DND-41 (cell line): ENCODE measurements around the gene SIAE.
A peak's percentile ranks its signal among the peaks of the same experiment; 100 is the strongest.

Experiments
- ATAC-seq: fragments of 200-7000 bp; cut with Tn5 transposase; 3 replicates; pipeline ENCODE4 v1.9.1; 2021; ENCODE audit warnings: low read depth; ENCODE audit not compliant: insufficient read depth
- DNase-seq: peaks from one replicate; pipeline ENCODE4 v3.0.0-alpha.2; 2020
- H2AFZ ChIP-seq: 2 replicates; pipeline ENCODE4 v1.6.0; 2012; ENCODE audit warnings: low read depth, low read length
- H3K27ac ChIP-seq: 2 replicates; pipeline ENCODE4 v1.5.1; 2012; ENCODE audit warnings: low read length, inconsistent platforms
- H3K27me3 ChIP-seq: fragments of 200-600 bp; sonication (generic); 2 replicates; pipeline ENCODE4 v1.6.0; 2012; ENCODE audit warnings: low read length, mild to moderate bottlenecking, inconsistent platforms; ENCODE audit not compliant: insufficient read depth, poor library complexity
- H3K36me3 ChIP-seq: 2 replicates; pipeline ENCODE4 v1.5.1; 2012; ENCODE audit warnings: low read length, inconsistent platforms; ENCODE audit not compliant: insufficient read depth
- H3K4me1 ChIP-seq: 2 replicates; pipeline ENCODE4 v1.5.1; 2012; ENCODE audit warnings: mild to moderate bottlenecking, low read length; ENCODE audit not compliant: insufficient read depth
- H3K4me2 ChIP-seq: 2 replicates; pipeline ENCODE4 v1.6.0; 2012; ENCODE audit warnings: mild to moderate bottlenecking, moderate library complexity, low read length, inconsistent platforms; ENCODE audit not compliant: insufficient read depth
- H3K4me3 ChIP-seq, 2 experiments: fragments of 200-600 bp in 1 of 2; shearing (Covaris generic) in 1 of 2; 2 replicates each; pipeline ENCODE4 v1.5.1; 2012 to 2016; ENCODE audit warnings: inconsistent platforms in 2 of 2, low read length in 2 of 2, mild to moderate bottlenecking in 2 of 2, low read depth in 1 of 2, moderate library complexity in 1 of 2
- H3K79me2 ChIP-seq: 2 replicates; pipeline ENCODE4 v1.6.0; 2012; ENCODE audit warnings: low read length, inconsistent platforms; ENCODE audit not compliant: insufficient read depth
- H3K9ac ChIP-seq: 2 replicates; pipeline ENCODE4 v1.6.0; 2012; ENCODE audit warnings: low read depth, mild to moderate bottlenecking, inconsistent platforms, low read length, moderate library complexity
- H3K9me3 ChIP-seq: 2 replicates; pipeline ENCODE4 v1.5.1; 2012; ENCODE audit warnings: low read length, moderate library complexity, mild to moderate bottlenecking, inconsistent platforms; ENCODE audit not compliant: insufficient read depth, severe bottlenecking
- H4K20me1 ChIP-seq: 2 replicates; pipeline ENCODE4 v1.6.0; 2012; ENCODE audit warnings: low read length; ENCODE audit not compliant: insufficient read depth
- CTCF ChIP-seq: IDR thresholded peaks from 2 replicates; pipeline ENCODE4 v1.5.1; 2012; ENCODE audit warnings: borderline replicate concordance, low read length, moderate library complexity, mild to moderate bottlenecking; ENCODE audit not compliant: poor library complexity, severe bottlenecking; ENCODE audit errors: extremely low read depth
- EZH2 ChIP-seq: IDR thresholded peaks from 3 replicates; pipeline ENCODE4 v1.6.1; 2012; ENCODE audit warnings: borderline replicate concordance, low read depth, mild to moderate bottlenecking, moderate library complexity, low read length, inconsistent platforms; ENCODE audit not compliant: severe bottlenecking

Gene SIAE

GRCh38 chr11:124718801-124719200 lies 45.3 kb upstream of the SIAE start:
- Histone ChIP-seq H3K4me1 (peaks cover 9% of the 10 kb centered on the region; the same call in 1 of the 2 replicates), H3K36me3 (no peaks in the 10 kb centered on the region), H3K79me2 (no peaks in the 10 kb centered on the region), H3K4me2 (no peak overlapping the region), H3K27me3 (peaks cover 76% of the 10 kb centered on the region), H3K27ac (no peak overlapping the region), H3K9me3 (no peaks in the 10 kb centered on the region), H3K4me3 (no peak overlapping the region), H3K9ac (no peak overlapping the region), H2AFZ (no peak overlapping the region), H4K20me1 (peaks cover 26% of the 10 kb centered on the region)
- ATAC-seq (no peak), DNase-seq (no peak)
- TF ChIP-seq EZH2 (no peak), CTCF (no peak)

- Histone ChIP-seq H2AFZ (no peak overlapping the region), H3K9ac (no peak overlapping the region), H3K27ac (no peak overlapping the region), H3K4me2 (no peak overlapping the region), H3K36me3 (no peaks in the 10 kb centered on the region), H3K27me3 (peaks cover 70% of the 10 kb centered on the region), H3K4me1 (peaks cover 9% of the 10 kb centered on the region; the same call in 1 of the 2 replicates), H3K9me3 (no peaks in the 10 kb centered on the region), H3K79me2 (no peaks in the 10 kb centered on the region), H4K20me1 (peaks cover 25% of the 10 kb centered on the region), H3K4me3 (no peak overlapping the region)
- TF ChIP-seq EZH2 (peak; percentile 55), CTCF (no peak)
- peak; percentile 62 for DNase-seq
- peak; percentile 93 for ATAC-seq
Measured at GRCh38 chr11:124717786-124718651, 44.5 kb upstream of the SIAE start.

GRCh38 chr11:124717421-124717785 lies 43.9 kb upstream of the SIAE start:
- Histone ChIP-seq H4K20me1 (peaks cover 23% of the 10 kb centered on the region), H2AFZ (no peak overlapping the region), H3K4me1 (peaks cover 9% of the 10 kb centered on the region; the same call in 1 of the 2 replicates), H3K4me2 (no peak overlapping the region), H3K9ac (no peak overlapping the region), H3K27ac (no peak overlapping the region), H3K4me3 (no peak overlapping the region), H3K9me3 (no peaks in the 10 kb centered on the region), H3K36me3 (no peaks in the 10 kb centered on the region), H3K79me2 (no peaks in the 10 kb centered on the region), H3K27me3 (peaks cover 64% of the 10 kb centered on the region)
- DNase-seq (no peak), ATAC-seq (no peak)
- TF ChIP-seq EZH2, result no peak
- no peak for TF ChIP-seq CTCF

- H2AFZ ChIP-seq, result no peak overlapping the region
- H3K4me1 ChIP-seq, result peaks cover 9% of the 10 kb centered on the region; the same call in 1 of the 2 replicates
- TF ChIP-seq EZH2 (no peak), CTCF (no peak)
- peaks cover 56% of the 10 kb centered on the region for H3K27me3 ChIP-seq
- H3K79me2 ChIP-seq, result no peaks in the 10 kb centered on the region
- H3K9me3 ChIP-seq, result no peaks in the 10 kb centered on the region
- no peak for ATAC-seq
- no peak for DNase-seq
- H3K4me3 ChIP-seq, result no peak overlapping the region
- peaks cover 19% of the 10 kb centered on the region for H4K20me1 ChIP-seq
- H3K9ac ChIP-seq, result no peak overlapping the region
- no peak overlapping the region for H3K4me2 ChIP-seq
- no peak overlapping the region for H3K27ac ChIP-seq
- no peaks in the 10 kb centered on the region for H3K36me3 ChIP-seq
Measured at GRCh38 chr11:124716591-124716990, 43.1 kb upstream of the SIAE start.
